DND-41 (cell line): Measurements from ENCODE around the gene TFEB.

Source experiments
- CTCF ChIP-seq: IDR thresholded peaks from 2 replicates; pipeline ENCODE4 v1.5.1; 2012; ENCODE audit warnings: borderline replicate concordance, low read length, moderate library complexity, mild to moderate bottlenecking; ENCODE audit not compliant: poor library complexity, severe bottlenecking; ENCODE audit errors: extremely low read depth
- EZH2 ChIP-seq: IDR thresholded peaks from 3 replicates; pipeline ENCODE4 v1.6.1; 2012; ENCODE audit warnings: borderline replicate concordance, low read depth, mild to moderate bottlenecking, moderate library complexity, low read length, inconsistent platforms; ENCODE audit not compliant: severe bottlenecking

- TF ChIP-seq CTCF = no peak
- TF ChIP-seq EZH2 = no peak
These were observed 15.8 kb downstream of the TFEB start for GRCh38 chr6:41719436-41720261.
